Activated CD8-positive, alpha-beta memory T cell treated with anti-CD3 and anti-CD28 coated beads, Interleukin-2, amount 50 U/mL, for 4 hours (primary cell): ENCODE data around the gene TTC28.

Source experiments
- DNase-seq: peaks from one replicate; pipeline ENCODE4 v3.0.0-alpha.2; 2020

TTC28 gene

GRCh38 chr22:28346308-28346707 is 333.3 kb downstream of the TTC28 start:
- no peak for DNase-seq

- no peak for DNase-seq
These were observed 334.5 kb downstream of the TTC28 start for GRCh38 chr22:28344918-28345703.

- no peak for DNase-seq
These were observed 338.6 kb downstream of the TTC28 start for GRCh38 chr22:28341001-28341400.

- no peak for DNase-seq
These were observed 346.6 kb downstream of the TTC28 start for GRCh38 chr22:28333088-28333487.

GRCh38 chr22:28332410-28332809 is 347.2 kb downstream of the TTC28 start:
- DNase-seq: no peak

- DNase-seq: no peak
These were observed 347.9 kb downstream of the TTC28 start for GRCh38 chr22:28331695-28332094.

- no peak for DNase-seq
These were observed 350.2 kb downstream of the TTC28 start for GRCh38 chr22:28329186-28330073.

- no peak for DNase-seq
These were observed 350.9 kb downstream of the TTC28 start for GRCh38 chr22:28328756-28329155.

- no peak for DNase-seq
These were observed 363.6 kb downstream of the TTC28 start for GRCh38 chr22:28316014-28316413.

GRCh38 chr22:28314959-28315358 is 364.7 kb downstream of the TTC28 start:
- no peak for DNase-seq

GRCh38 chr22:28310299-28310698 is 369.3 kb downstream of the TTC28 start:
- DNase-seq: no peak

- no peak for DNase-seq
These were observed 379.9 kb downstream of the TTC28 start for GRCh38 chr22:28299753-28300152.

GRCh38 chr22:28299309-28299708 is 380.3 kb downstream of the TTC28 start:
- DNase-seq: no peak

- no peak for DNase-seq
These were observed 382.1 kb downstream of the TTC28 start for GRCh38 chr22:28297504-28297903.

GRCh38 chr22:28296452-28296851 is 383.2 kb downstream of the TTC28 start:
- DNase-seq: no peak

GRCh38 chr22:28283068-28283654 is 396.5 kb downstream of the TTC28 start:
- no peak for DNase-seq

GRCh38 chr22:28282405-28283067 is 397.1 kb downstream of the TTC28 start:
- no peak for DNase-seq

- DNase-seq: no peak
These were observed 399.8 kb downstream of the TTC28 start for GRCh38 chr22:28279888-28280287.

GRCh38 chr22:28269277-28269676 is 410.4 kb downstream of the TTC28 start:
- DNase-seq: no peak

GRCh38 chr22:28268850-28269249 is 410.8 kb downstream of the TTC28 start:
- no peak for DNase-seq

- DNase-seq: no peak
These were observed 411.5 kb downstream of the TTC28 start for GRCh38 chr22:28268171-28268570.

GRCh38 chr22:28260619-28261018 is 419.0 kb downstream of the TTC28 start:
- no peak for DNase-seq

- no peak for DNase-seq
These were observed 419.8 kb downstream of the TTC28 start for GRCh38 chr22:28259774-28260312.
